K562 (cell line): ENCODE results near the gene ANKRD13D. TPM values are rescaled to one million over a fixed set of nuclear protein-coding genes. Genes with fewer than 3 reads are reported as not detected.

Experiments used
- NR3C1 ChIP-seq: sonication (generic); formaldehyde crosslinking; IDR thresholded peaks from 2 replicates; pipeline ENCODE4 v1.8.1; 2022; ENCODE audit warnings: missing genetic modification reagents
- RBFOX2 ChIP-seq: fragments of 200-400 bp; formaldehyde crosslinking; IDR thresholded peaks from 2 replicates; pipeline ENCODE4 v1.6.1; 2017; ENCODE audit warnings: low read depth, mild to moderate bottlenecking, low read length, moderate library complexity
- polyA plus RNA-seq, 8 experiments: library from polyadenylated mRNA; depleted of rRNA in 4 of 8; stranded (reverse) in 5 of 8; unstranded in 3 of 8; fragments of >200 nt; fragmentation: Nextera tagmentation in 2 of 8; fragmentation: Illumina TruSeq in 1 of 8; extraction: Ambion mirVana in 2 of 8; extraction: Trizol in 1 of 8; gene quantifications; 2 replicates each; pipeline versions ENCODE4 v1.2.1 to v1.2.3, GENCODE V29; 2011 to 2014; ENCODE audit warnings: inconsistent platforms in 1 of 8, missing spikeins in 1 of 8
- total RNA-seq, 7 experiments: library from RNA; depleted of rRNA in 6 of 7; stranded (reverse); fragments of >200 nt in 6 of 7; fragmentation: Illumina TruSeq in 2 of 7; extraction: Trizol in 2 of 7; gene quantifications; 2 replicates each; pipeline versions ENCODE4 v1.2.1 to v1.2.3, GENCODE V29; 2011 to 2021; ENCODE audit warnings: low replicate concordance in 1 of 7
- TF ChIP-seq, protein P1 (sequence below): fragments of 450-650 bp; IDR thresholded peaks from 2 replicates; pipeline ENCODE4 v1.6.1; 2016; ENCODE audit warnings: low read depth

Gene ANKRD13D
- total and polyA plus RNA-seq, 9 of the 15 experiments (the other 6 are each of a cell fraction or from before 2014, with no cell fraction given), result 0.94 to 40.9 (median 22.4) TPM

DNA sequence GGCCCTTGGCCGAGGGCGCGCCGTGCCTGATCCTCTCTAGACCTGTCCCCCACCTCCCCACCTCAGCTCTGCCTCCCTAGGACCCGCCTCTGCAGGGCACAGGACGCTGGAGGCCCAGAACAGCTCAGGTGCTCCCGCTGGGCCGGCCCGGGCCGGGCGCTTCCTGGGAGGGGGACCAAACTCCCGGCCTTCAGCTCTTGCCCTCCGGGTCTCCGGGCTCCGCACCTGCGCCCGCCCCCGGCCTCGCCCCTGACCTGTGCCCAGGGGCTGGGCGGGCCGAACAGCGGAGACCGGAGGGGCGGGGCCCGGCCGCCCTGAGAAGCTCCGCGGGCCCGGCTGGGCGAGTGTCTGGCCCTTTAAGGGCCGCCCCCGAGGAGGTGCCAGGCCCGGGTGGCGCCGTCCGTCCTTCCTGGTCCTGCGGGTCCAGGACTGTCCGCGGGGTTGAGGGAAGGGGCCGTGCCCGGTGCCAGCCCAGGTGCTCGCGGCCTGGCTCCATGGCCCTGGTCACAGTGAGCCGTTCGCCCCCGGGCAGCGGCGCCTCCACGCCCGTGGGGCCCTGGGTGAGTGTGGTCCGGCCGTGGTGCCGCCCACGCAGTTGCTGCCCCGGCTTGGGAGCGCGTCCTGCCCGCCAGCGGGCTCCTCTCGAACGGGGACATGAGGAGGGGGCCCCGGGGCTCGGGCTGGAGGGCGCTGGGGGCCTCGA, 14.2 kb downstream of the ANKRD13D start, which contains the start of gene SSH3 (continued):
- TF ChIP-seq, protein P1, sequence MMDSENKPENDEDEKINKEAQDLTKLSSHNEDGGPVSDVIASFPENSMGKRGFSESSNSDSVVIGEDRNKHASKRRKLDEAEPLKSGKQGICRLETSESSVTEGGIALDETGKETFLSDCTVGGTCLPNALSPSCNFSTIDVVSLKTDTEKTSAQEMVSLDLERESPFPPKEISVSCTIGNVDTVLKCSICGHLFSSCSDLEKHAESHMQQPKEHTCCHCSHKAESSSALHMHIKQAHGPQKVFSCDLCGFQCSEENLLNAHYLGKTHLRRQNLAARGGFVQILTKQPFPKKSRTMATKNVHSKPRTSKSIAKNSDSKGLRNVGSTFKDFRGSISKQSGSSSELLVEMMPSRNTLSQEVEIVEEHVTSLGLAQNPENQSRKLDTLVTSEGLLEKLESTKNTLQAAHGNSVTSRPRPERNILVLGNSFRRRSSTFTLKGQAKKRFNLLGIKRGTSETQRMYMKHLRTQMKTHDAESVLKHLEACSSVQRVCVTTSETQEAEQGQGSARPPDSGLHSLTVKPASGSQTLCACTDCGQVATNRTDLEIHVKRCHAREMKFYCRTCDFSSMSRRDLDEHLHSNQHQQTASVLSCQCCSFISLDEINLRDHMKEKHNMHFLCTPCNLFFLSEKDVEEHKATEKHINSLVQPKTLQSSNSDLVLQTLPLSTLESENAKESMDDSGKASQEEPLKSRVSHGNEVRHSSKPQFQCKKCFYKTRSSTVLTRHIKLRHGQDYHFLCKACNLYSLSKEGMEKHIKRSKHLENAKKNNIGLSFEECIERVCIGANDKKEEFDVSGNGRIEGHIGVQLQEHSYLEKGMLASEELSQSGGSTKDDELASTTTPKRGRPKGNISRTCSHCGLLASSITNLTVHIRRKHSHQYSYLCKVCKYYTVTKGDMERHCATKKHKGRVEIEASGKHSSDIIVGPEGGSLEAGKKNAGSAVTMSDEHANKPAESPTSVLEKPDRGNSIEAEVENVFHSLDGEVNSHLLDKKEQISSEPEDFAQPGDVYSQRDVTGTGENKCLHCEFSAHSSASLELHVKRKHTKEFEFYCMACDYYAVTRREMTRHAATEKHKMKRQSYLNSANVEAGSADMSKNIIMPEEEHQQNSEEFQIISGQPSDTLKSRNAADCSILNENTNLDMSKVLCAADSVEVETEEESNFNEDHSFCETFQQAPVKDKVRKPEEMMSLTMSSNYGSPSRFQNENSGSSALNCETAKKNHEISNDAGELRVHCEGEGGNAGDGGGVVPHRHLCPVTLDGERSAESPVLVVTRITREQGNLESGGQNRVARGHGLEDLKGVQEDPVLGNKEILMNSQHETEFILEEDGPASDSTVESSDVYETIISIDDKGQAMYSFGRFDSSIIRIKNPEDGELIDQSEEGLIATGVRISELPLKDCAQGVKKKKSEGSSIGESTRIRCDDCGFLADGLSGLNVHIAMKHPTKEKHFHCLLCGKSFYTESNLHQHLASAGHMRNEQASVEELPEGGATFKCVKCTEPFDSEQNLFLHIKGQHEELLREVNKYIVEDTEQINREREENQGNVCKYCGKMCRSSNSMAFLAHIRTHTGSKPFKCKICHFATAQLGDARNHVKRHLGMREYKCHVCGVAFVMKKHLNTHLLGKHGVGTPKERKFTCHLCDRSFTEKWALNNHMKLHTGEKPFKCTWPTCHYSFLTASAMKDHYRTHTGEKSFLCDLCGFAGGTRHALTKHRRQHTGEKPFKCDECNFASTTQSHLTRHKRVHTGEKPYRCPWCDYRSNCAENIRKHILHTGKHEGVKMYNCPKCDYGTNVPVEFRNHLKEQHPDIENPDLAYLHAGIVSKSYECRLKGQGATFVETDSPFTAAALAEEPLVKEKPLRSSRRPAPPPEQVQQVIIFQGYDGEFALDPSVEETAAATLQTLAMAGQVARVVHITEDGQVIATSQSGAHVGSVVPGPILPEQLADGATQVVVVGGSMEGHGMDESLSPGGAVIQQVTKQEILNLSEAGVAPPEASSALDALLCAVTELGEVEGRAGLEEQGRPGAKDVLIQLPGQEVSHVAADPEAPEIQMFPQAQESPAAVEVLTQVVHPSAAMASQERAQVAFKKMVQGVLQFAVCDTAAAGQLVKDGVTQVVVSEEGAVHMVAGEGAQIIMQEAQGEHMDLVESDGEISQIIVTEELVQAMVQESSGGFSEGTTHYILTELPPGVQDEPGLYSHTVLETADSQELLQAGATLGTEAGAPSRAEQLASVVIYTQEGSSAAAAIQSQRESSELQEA, result no peak
- no peak for TF ChIP-seq NR3C1
- peak; percentile 51; the same call in 1 of the 2 replicates for TF ChIP-seq RBFOX2
